Thymus (tissue), 11 donors: ENCODE results near the gene MEA1. TPM values are rescaled to one million over a fixed set of nuclear protein-coding genes. Genes with fewer than 3 reads are reported as not detected.
"Not testable (repeated sequence)": the region's sequence is repeated elsewhere in the genome, so short reads cannot be mapped to it uniquely, and the experiment has no call there.

ENCODE experiments used
- DNase-seq, 9 donors: peaks; one replicate each; pipeline ENCODE4 v3.0.0-alpha.2; 2013; ENCODE audit warnings: low spot score in 9 of 9, low read depth in 6 of 9, missing footprints in 1 of 9
- H3K27ac ChIP-seq, 2 donors: one replicate each; pipeline ENCODE4 v1.5.1; 2013; ENCODE audit warnings: control low read depth in 1 of 2, low read depth in 1 of 2, low read length in 1 of 2, mild to moderate bottlenecking in 1 of 2, moderate library complexity in 1 of 2
- H3K27me3 ChIP-seq, 2 donors: one replicate each; pipeline ENCODE4 v1.5.1; 2013; ENCODE audit warnings: low read length in 1 of 2; ENCODE audit not compliant: control insufficient read depth in 2 of 2, insufficient read depth in 1 of 2
- H3K36me3 ChIP-seq, 2 donors: one replicate each; pipeline ENCODE4 v1.5.1; 2013; ENCODE audit warnings: low read length in 1 of 2, mild to moderate bottlenecking in 1 of 2, moderate library complexity in 1 of 2; ENCODE audit not compliant: control insufficient read depth in 2 of 2, insufficient read depth in 2 of 2
- H3K4me1 ChIP-seq, 2 donors: one replicate each; pipeline ENCODE4 v1.5.1; 2013; ENCODE audit warnings: low read length in 2 of 2; ENCODE audit not compliant: control insufficient read depth in 2 of 2, insufficient read depth in 2 of 2
- H3K4me3 ChIP-seq, 2 donors: one replicate each; pipeline ENCODE4 v1.5.1; 2013; ENCODE audit warnings: low read length in 2 of 2, control low read depth in 1 of 2, mild to moderate bottlenecking in 1 of 2
- H3K9me3 ChIP-seq, 2 donors: one replicate each; pipeline ENCODE4 v1.5.1; 2013; ENCODE audit warnings: low read length in 1 of 2, mild to moderate bottlenecking in 1 of 2; ENCODE audit not compliant: control insufficient read depth in 2 of 2, insufficient read depth in 1 of 2
- WGBS: extraction: QIAGEN DNeasy Blood & Tissue Kit; methylation state at CpG from one replicate; pipeline ENCODE4 v1.1.7; 2013; 5-methylcytosine and 5-hydroxymethylcytosine counted together
- polyA plus RNA-seq: library from polyadenylated mRNA; stranded (reverse); fragments of 200-250 nt; gene quantifications from one replicate; pipeline ENCODE4 v1.2.3, GENCODE V29; 2013
- total RNA-seq: library from RNA; stranded (reverse); fragments of 120-200 nt; gene quantifications from one replicate; pipeline ENCODE4 v1.2.4, GENCODE V29; 2013
- donor health status: healthy.

The MEA1 gene
- total and polyA plus RNA-seq, 2 donors, result 72.3 to 101 TPM

DNA sequence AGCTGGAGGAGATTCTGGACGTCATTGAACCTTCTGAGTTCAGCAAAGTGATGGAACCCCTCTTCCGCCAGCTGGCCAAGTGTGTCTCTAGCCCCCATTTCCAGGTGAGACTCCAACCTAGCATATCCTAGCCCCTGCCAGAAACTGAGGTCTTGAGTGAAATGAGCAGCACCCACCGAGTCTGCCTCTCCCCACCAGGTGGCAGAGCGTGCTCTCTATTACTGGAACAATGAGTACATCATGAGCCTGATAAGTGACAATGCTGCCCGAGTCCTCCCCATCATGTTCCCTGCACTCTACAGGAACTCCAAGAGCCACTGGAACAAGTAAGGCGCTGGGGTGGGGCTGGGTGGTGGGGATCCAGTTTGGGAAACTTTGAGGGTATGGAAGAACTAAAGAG, 4.6 kb downstream of the MEA1 start:
- peaks cover 0 to 5% of the 10 kb centered on the region in 2 donors for H3K9me3 ChIP-seq
- peaks cover 56 to 76% of the 10 kb centered on the region in 2 donors for H3K36me3 ChIP-seq
- H3K4me3 ChIP-seq, result no peak overlapping the region
- peak in 6 of 9 donors; percentile 36 to 72 (median 54) for DNase-seq
- WGBS, result 90% methylated on average over 6 of the region's 6 CpGs
- H3K27me3 ChIP-seq, result no peaks in the 10 kb centered on the region
- peaks cover 7 to 15% of the 10 kb centered on the region in 2 donors for H3K4me1 ChIP-seq
- H3K27ac ChIP-seq, result no peak overlapping the region

DNA sequence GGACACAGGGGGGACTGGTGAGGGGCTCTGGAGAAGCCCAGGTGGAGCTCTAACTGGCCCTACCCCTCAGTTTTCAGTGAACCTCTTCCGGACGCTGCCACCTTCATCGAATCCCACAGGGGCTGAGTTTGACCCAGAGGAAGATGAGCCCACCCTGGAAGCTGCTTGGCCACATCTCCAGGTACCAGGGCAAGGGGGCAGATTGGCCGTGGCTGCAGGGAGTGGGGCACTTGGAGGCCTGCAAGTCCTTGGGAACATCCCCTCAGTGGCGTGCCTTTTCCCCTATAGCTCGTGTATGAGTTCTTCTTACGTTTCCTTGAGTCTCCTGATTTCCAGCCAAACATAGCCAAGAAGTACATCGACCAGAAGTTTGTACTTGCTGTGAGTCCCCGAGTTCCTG, 6.6 kb downstream of the MEA1 start:
- no peak for DNase-seq
- Histone ChIP-seq H3K27me3 (no peaks in the 10 kb centered on the region), H3K36me3 (peaks cover 58 to 76% of the 10 kb centered on the region in 2 donors), H3K4me1 (peaks cover 0 to 2% of the 10 kb centered on the region in 2 donors), H3K27ac (no peak overlapping the region), H3K4me3 (no peak overlapping the region), H3K9me3 (no peaks in the 10 kb centered on the region)
- WGBS, result 97% methylated on average over 9 of the region's 9 CpGs

DNA sequence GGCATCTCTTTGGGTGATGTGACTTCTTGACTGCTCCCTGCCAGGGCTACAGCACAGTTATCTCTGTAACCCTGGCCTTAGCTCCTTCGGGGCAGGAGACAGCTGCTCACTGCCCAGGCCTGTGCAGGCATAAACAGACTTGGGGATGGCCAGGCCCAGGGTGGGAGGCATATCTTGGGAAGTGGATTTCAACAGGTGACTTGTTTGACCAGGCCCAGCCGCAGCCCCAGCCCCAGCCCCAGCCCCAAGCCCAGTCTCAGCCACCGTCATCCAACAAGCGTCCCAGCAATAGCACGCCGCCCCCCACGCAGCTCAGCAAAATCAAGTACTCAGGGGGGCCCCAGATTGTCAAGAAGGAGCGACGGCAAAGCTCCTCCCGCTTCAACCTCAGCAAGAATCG, 7.5 kb downstream of the MEA1 start:
- Histone ChIP-seq H3K27me3 (no peaks in the 10 kb centered on the region), H3K36me3 (peaks cover 49 to 70% of the 10 kb centered on the region in 2 donors), H3K9me3 (no peaks in the 10 kb centered on the region), H3K4me1 (no peaks in the 10 kb centered on the region), H3K27ac (no peak overlapping the region), H3K4me3 (no peak overlapping the region)
- 98% methylated on average over 11 of the region's 11 CpGs for WGBS
- no peak for DNase-seq

DNA sequence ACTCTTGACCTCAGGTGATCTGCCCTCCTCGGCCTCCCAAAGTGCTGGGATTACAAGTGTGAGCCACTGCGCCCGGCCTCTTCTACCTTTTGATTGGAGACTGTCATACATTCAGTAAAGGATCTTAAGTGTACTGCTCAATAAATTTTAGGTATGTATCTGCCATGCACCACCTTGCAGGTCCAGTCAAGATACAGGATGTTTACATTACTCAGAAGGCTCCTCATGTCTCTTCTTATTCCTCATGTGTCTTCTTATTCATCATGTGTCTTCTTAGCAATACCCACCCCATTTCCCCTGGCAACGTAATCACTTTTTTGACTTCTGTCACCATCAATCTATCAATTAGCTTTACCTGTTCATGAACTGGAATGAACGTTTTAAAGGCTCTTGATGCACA, 7.9 kb downstream of the MEA1 start:
- Histone ChIP-seq H3K36me3 (peaks cover 45 to 68% of the 10 kb centered on the region in 2 donors), H3K27me3 (no peaks in the 10 kb centered on the region), H3K4me1 (no peaks in the 10 kb centered on the region), H3K27ac (no peak overlapping the region), H3K4me3 (no peak overlapping the region), H3K9me3 (no peaks in the 10 kb centered on the region)
- no peak for DNase-seq
- 98% methylated on average over 5 of the region's 5 CpGs for WGBS

DNA sequence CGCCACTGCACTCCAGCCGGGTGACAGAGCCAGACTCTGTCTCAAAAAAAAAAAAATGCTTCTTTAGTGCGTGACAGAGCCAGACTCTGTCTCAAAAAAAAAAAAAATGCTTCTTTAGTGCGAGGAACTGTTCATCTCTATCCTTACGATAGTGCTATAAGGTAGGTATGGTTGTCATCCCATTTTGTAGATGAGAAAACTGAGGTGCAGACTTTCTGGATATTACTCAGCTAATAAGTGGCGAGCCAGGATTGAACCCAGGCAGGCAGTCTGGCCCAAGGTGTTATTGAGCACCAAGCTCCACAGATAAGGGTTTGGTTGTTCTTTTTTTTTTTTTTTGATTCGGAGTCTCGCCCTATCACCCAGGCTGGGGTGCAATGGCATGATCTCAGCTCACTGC, 11.9 kb downstream of the MEA1 start:
- WGBS, result 98% methylated on average over 8 of the region's 8 CpGs
- DNase-seq, result no peak

DNA sequence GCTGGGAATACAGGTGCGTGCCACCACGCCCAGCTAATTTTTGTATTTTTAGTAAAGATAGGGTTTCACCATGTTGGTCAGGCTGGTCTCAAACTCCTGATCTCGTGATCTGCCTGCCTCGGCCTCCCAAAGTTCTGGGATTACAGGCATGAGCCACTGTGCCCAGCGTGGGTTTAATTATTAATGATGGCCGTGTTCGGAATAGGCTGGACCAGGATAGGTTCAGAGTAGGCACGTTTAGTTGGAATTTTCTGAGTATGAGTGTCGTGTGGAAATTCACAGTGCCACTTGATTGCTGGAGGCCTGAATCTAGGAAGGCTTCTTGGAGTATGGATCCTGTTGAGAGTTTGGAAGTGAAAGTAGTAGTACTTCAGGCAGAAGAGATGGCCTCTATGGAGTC, 15.5 kb downstream of the MEA1 start:
- H3K27me3 ChIP-seq, DNase-seq, H3K4me1 ChIP-seq, H3K9me3 ChIP-seq, H3K4me3 ChIP-seq, H3K27ac ChIP-seq: not testable (repeated sequence)
- WGBS, result 98% methylated on average over 9 of the region's 9 CpGs
- peaks cover 13 to 29% of the 10 kb centered on the region in 2 donors for H3K36me3 ChIP-seq

More for the DNA sequence above, 11.9 kb downstream of the MEA1 start:
- Histone ChIP-seq H3K27ac (no peak overlapping the region), H3K4me3 (no peak overlapping the region), H3K4me1 (no peaks in the 10 kb centered on the region), H3K36me3 (peaks cover 18 to 39% of the 10 kb centered on the region in 2 donors), H3K27me3 (no peaks in the 10 kb centered on the region), H3K9me3 (no peaks in the 10 kb centered on the region)

DNA sequence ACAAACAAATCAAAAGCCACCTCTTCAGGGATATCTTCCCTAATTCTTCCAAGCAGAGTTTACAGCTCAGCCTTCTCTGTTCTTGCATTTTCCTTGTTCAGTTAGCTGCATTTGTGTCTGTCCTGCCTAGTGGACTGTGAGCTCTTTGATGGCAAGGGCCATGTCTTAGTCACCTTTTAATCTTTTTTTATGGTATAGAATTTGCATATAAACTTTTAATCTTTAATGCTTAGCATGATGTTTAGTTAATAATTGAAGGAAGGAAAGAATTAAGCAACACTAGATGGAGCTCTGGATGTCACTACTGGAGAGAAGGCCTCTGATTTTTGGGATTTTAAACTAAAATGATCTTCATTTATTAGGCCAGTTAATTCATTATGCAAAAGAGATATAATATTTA, 17.2 kb downstream of the MEA1 start:
- Histone ChIP-seq H3K36me3 (peaks cover 15 to 29% of the 10 kb centered on the region in 2 donors), H3K27me3 (no peaks in the 10 kb centered on the region), H3K4me3 (no peak overlapping the region), H3K27ac (no peak overlapping the region), H3K4me1 (peaks cover 0 to 3% of the 10 kb centered on the region in 2 donors), H3K9me3 (peaks cover 0 to 5% of the 10 kb centered on the region in 2 donors)
- DNase-seq, result no peak

DNA sequence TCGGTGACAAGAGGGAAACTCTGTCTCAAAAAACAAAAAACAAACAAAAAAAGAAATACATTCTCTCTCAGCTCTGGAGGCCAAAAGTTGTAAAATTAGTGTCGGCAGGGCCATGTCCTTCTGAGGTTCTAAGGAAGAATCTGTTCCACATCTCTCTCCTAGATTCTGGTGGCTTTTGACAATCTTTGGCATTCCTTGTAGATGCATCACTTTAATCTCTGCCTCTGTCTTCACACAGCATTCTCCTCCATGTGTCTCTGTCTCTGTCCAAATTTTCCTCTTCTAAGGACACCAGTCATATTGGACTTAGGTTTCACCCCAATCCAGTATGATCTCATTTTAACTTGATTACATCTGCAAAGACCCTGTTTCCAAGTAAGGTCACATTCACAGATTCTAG, 20.3 kb downstream of the MEA1 start:
- peaks cover 33 to 43% of the 10 kb centered on the region in 2 donors for H3K36me3 ChIP-seq
- DNase-seq, result no peak

DNA sequence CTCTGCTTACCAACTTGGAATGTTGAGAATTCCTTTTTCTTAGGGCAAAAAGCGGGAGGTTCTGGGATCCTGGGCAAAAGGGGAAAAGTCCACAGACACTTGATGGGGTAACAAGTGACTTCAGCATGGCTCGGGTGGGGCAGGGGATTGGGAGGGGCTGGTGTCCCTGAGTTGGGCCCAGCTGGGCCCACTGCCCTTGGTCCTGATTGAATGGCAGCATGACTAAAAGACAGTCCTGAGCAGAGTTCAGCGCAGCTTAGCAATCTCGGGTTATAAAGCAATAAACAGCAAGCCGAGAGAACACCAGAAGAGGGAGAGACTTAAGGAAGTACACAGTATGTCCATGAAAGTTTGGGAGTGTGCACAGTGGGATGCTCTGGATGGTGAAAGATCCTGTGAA, 23.8 kb downstream of the MEA1 start:
- Histone ChIP-seq H3K27me3 (no peaks in the 10 kb centered on the region), H3K4me3 (no peak overlapping the region), H3K27ac (no peak overlapping the region), H3K4me1 (peaks cover 19 to 27% of the 10 kb centered on the region in 2 donors), H3K36me3 (peaks cover 44 to 57% of the 10 kb centered on the region in 2 donors), H3K9me3 (no peaks in the 10 kb centered on the region)
- DNase-seq, result no peak
- 97% methylated on average over 5 of the region's 5 CpGs for WGBS

More for the DNA sequence above, 20.3 kb downstream of the MEA1 start:
- no peak overlapping the region for H3K4me3 ChIP-seq
- H3K9me3 ChIP-seq, result peaks cover 0 to 5% of the 10 kb centered on the region in 2 donors
- WGBS, result 99% methylated on average over 2 of the region's 2 CpGs
- no peaks in the 10 kb centered on the region for H3K27me3 ChIP-seq
- peaks cover 0 to 3% of the 10 kb centered on the region in 2 donors for H3K4me1 ChIP-seq
- H3K27ac ChIP-seq, result no peak overlapping the region
